Keratinocyte (primary cell): ENCODE results near the gene FNDC3B.

Source experiments
- CTCF ChIP-seq, 3 experiments: IDR thresholded peaks in 1 of 3; conservative IDR thresholded peaks in 1 of 3; optimal IDR thresholded peaks in 1 of 3; 2 replicates in 2 of 3; 3 replicates in 1 of 3; pipeline versions ENCODE3 to v1.5.1; 2011; ENCODE audit warnings: low read length in 3 of 3, mild to moderate bottlenecking in 3 of 3, moderate library complexity in 2 of 3, control low read depth in 1 of 3, inconsistent platforms in 1 of 3; ENCODE audit not compliant: insufficient read depth in 2 of 3; ENCODE audit errors: extremely low read depth in 1 of 3
- EZH2 ChIP-seq: IDR thresholded peaks from one replicate; pipeline ENCODE4 v1.6.1; 2012; ENCODE audit warnings: inconsistent platforms, mild to moderate bottlenecking, low read length, moderate library complexity

- TF ChIP-seq CTCF (optimal IDR thresholded peaks at IDR 0.05 in 1 of 3, IDR thresholded peaks at IDR 0.05 in 1 of 3, conservative IDR thresholded peaks at IDR 0.05 in 1 of 3; ENCODE audit: extremely low read depth in 1 of 3, insufficient read depth in 2 of 3, low read length in 3 of 3), result no peak
- TF ChIP-seq EZH2, result no peak
Measured at GRCh38 chr3:172287937-172288477, 248.6 kb downstream of the FNDC3B start.
